ENCODE measurements around the gene ODAD3.

ODAD3 gene

GRCh38 chr19:11448923-11449554, 14.1 kb upstream of the ODAD3 start:
- no peak overlapping the region for H3K4me3 ChIP-seq (ENCODE audit: insufficient read depth, low read length, poor library complexity, severe bottlenecking)
- H3K9me2 ChIP-seq (replicated peaks; ENCODE audit: insufficient read depth, low read length): no peaks in the 10 kb centered on the region
- H3K9ac ChIP-seq (ENCODE audit: low read length): no peak overlapping the region
- no peaks in the 10 kb centered on the region for H4K20me1 ChIP-seq (ENCODE audit: low read depth, low read length)
- no peaks in the 10 kb centered on the region for H3K79me2 ChIP-seq (ENCODE audit: insufficient read depth, low read length)
- no peaks in the 10 kb centered on the region for H3K27me3 ChIP-seq (ENCODE audit: low read length)
- TF ChIP-seq EZH2phosphoT487 (conservative IDR thresholded peaks at IDR 0.05; ENCODE audit: low read length): no peak
- TF ChIP-seq, protein P1, sequence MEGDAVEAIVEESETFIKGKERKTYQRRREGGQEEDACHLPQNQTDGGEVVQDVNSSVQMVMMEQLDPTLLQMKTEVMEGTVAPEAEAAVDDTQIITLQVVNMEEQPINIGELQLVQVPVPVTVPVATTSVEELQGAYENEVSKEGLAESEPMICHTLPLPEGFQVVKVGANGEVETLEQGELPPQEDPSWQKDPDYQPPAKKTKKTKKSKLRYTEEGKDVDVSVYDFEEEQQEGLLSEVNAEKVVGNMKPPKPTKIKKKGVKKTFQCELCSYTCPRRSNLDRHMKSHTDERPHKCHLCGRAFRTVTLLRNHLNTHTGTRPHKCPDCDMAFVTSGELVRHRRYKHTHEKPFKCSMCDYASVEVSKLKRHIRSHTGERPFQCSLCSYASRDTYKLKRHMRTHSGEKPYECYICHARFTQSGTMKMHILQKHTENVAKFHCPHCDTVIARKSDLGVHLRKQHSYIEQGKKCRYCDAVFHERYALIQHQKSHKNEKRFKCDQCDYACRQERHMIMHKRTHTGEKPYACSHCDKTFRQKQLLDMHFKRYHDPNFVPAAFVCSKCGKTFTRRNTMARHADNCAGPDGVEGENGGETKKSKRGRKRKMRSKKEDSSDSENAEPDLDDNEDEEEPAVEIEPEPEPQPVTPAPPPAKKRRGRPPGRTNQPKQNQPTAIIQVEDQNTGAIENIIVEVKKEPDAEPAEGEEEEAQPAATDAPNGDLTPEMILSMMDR (IDR thresholded peaks at IDR 0.05; ENCODE audit: insufficient read depth, low read length, poor library complexity, severe bottlenecking): no peak
- no peak overlapping the region for H2AFZ ChIP-seq (ENCODE audit: low read depth, low read length, severe bottlenecking)
- H3F3A ChIP-seq (ENCODE audit: insufficient read depth): 0 out of 2 replicates have a peak, but pooled peaks cover 8% of the 10 kb centered on the region
- H3K4me2 ChIP-seq (ENCODE audit: low read depth, low read length, poor library complexity, severe bottlenecking): no peak overlapping the region
- H3K27ac ChIP-seq (ENCODE audit: low read depth, low read length): no peak overlapping the region
- H3K36me3 ChIP-seq (ENCODE audit: low read length): no peaks in the 10 kb centered on the region
- no peaks in the 10 kb centered on the region for H3K9me3 ChIP-seq (ENCODE audit: insufficient read depth, low read length)

- Histone ChIP-seq H3K9me2 (replicated peaks; ENCODE audit: insufficient read depth, low read length) (no peaks in the 10 kb centered on the region), H3K36me3 (ENCODE audit: low read length) (no peaks in the 10 kb centered on the region), H3K9me3 (ENCODE audit: insufficient read depth, low read length) (no peaks in the 10 kb centered on the region), H4K20me1 (ENCODE audit: low read depth, low read length) (no peaks in the 10 kb centered on the region), H3K27me3 (ENCODE audit: low read length) (no peaks in the 10 kb centered on the region), H3K27ac (ENCODE audit: low read depth, low read length) (no peak overlapping the region), H3K79me2 (ENCODE audit: insufficient read depth, low read length) (no peaks in the 10 kb centered on the region), H2AFZ (ENCODE audit: low read depth, low read length, severe bottlenecking) (no peak overlapping the region), H3F3A (ENCODE audit: insufficient read depth) (0 out of 2 replicates have a peak, but pooled peaks cover 8% of the 10 kb centered on the region), H3K4me2 (ENCODE audit: low read depth, low read length, poor library complexity, severe bottlenecking) (no peak overlapping the region), H3K4me3 (ENCODE audit: insufficient read depth, low read length, poor library complexity, severe bottlenecking) (no peak overlapping the region), H3K9ac (ENCODE audit: low read length) (no peak overlapping the region)
- no peak for TF ChIP-seq EZH2phosphoT487 (conservative IDR thresholded peaks at IDR 0.05; ENCODE audit: low read length)
- TF ChIP-seq, protein P1 (IDR thresholded peaks at IDR 0.05; ENCODE audit: insufficient read depth, low read length, poor library complexity, severe bottlenecking): no peak
Observed at GRCh38 chr19:11448410-11448809, 13.5 kb upstream of the ODAD3 start.

DNA sequence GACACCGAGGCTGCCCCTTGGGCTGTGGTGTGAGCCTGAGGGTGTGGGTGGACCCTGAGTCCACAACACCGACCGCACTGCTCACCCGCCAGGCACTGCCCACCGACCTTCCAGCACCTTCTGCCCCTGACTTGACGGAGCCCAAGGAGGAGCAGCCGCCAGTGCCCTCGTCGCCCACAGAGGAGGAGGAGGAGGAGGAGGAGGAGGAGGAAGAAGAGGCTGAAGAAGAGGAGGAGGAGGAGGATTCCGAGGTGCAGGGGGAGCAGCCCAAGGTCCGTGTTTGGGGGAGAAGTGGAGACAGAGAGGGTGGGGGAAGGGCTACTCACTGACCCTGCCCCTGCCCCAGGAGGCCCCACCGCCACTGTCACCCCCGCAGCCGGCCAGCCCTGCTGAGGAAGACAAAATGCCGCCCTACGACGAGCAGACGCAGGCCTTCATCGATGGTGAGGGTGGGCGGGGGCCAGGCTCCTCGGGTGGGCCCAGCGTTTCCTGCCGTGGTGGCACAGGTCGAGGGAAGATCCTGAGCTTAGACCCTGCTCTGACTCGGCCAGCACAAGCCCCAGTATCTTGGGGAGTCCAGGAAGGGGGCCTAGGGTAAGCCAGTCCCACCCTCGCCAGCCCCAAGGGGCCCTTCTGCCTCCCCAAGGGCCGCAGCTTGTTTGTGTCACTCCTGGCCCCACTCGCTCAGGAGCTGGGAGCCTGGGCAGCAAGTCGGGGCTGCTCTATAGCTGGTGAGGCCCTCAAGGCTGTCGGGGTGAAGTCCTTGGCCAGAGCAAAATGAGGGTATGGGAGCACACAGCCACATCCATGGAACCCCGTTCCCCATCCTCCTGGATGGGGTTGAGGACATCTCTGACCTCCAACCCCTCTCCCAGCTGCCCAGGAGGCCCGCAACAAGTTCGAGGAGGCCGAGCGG, 12.7 kb upstream of the ODAD3 start:
- TF ChIP-seq, protein P1 (IDR thresholded peaks at IDR 0.05; ENCODE audit: insufficient read depth, low read length, poor library complexity, severe bottlenecking): no peak
- TF ChIP-seq EZH2phosphoT487 (conservative IDR thresholded peaks at IDR 0.05; ENCODE audit: low read length): no peak
- H3K4me3 ChIP-seq (ENCODE audit: insufficient read depth, low read length, poor library complexity, severe bottlenecking): no peak overlapping the region
- H3K4me2 ChIP-seq (ENCODE audit: low read depth, low read length, poor library complexity, severe bottlenecking): no peak overlapping the region
- H4K20me1 ChIP-seq (ENCODE audit: low read depth, low read length): no peaks in the 10 kb centered on the region
- H3K9me2 ChIP-seq (replicated peaks; ENCODE audit: insufficient read depth, low read length): no peaks in the 10 kb centered on the region
- H3F3A ChIP-seq (ENCODE audit: insufficient read depth): 0 out of 2 replicates have a peak, but pooled peaks cover 8% of the 10 kb centered on the region
- no peak overlapping the region for H3K9ac ChIP-seq (ENCODE audit: low read length)
- H3K36me3 ChIP-seq (ENCODE audit: low read length): no peaks in the 10 kb centered on the region
- H3K27ac ChIP-seq (ENCODE audit: low read depth, low read length): no peak overlapping the region
- no peaks in the 10 kb centered on the region for H3K9me3 ChIP-seq (ENCODE audit: insufficient read depth, low read length)
- no peak overlapping the region for H2AFZ ChIP-seq (ENCODE audit: low read depth, low read length, severe bottlenecking)
- no peaks in the 10 kb centered on the region for H3K27me3 ChIP-seq (ENCODE audit: low read length)
- H3K79me2 ChIP-seq (ENCODE audit: insufficient read depth, low read length): no peaks in the 10 kb centered on the region
